MM.1S (cell line): Measurements from ENCODE around the gene USP5.

Experiments
- CTCF ChIP-seq: fragments of 300-600 bp; sonication (generic); IDR thresholded peaks from 2 replicates; pipeline ENCODE4 v1.5.1; 2016; ENCODE audit warnings: antibody characterized with exemption, low read length, mixed read lengths
- EZH2phosphoT487 ChIP-seq: fragments of 300-600 bp; sonication (generic); IDR thresholded peaks from 2 replicates; pipeline ENCODE4 v1.6.1; 2018; ENCODE audit warnings: antibody characterized with exemption, low read length

- TF ChIP-seq CTCF: no peak
- no peak for TF ChIP-seq EZH2phosphoT487
Observed at GRCh38 chr12:6821591-6822425, 30.1 kb upstream of the USP5 start, which contains the start of gene GPR162.
